HG02642 (cell line): ENCODE data around the gene F11R.
A peak's percentile ranks its signal among the peaks of the same experiment; 100 is the strongest.
"Not testable (repeated sequence)": the region's sequence is repeated elsewhere in the genome, so short reads cannot be mapped to it uniquely, and the experiment has no call there.

Source experiments
- ATAC-seq: cut with Tn5 transposase; IDR thresholded peaks from one replicate; pipeline ENCODE4 v1.9.1; 2021; ENCODE audit warnings: mild to moderate bottlenecking; ENCODE audit not compliant: unreplicated experiment, poor library complexity

The F11R gene

DNA sequence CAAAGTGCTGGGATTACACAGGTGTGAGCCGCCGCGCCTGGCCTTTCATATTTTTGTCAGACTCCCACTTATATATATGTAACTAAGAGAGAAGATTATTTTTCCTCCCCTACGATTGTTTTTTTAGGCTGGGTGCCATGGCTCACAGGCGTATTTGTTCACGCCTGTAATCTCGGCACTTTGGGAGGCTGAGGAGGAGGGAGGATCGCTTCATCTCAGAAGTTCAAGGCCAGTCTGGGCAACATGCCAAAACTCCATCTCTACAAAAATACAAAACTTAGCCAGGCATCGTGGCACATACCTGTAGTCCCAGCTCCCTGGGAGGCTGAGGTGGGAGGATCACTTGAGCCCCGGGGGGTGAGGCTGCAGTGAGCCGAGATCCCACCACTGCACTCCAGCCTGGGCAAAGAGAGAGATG is 42.4 kb downstream of the F11R start:
- ATAC-seq, result no peak

DNA sequence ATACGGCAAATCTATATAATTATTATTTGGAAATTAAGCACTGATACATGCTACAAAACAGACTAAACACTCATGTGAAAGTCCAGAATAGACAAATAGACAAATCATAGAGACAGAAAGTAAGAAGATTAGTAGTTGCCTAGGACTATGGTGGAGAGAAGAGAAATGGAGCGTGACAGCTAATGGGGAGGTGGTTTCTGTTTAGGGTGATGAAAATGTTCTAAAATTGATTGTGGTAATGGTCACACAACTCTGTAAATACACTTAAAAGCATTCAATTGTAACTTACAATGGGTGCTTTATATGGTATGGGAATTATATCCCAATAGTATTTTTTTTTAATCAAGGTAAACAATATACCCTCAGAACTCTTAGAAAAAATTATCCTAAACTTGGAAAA is 45.9 kb downstream of the F11R start:
- no peak for ATAC-seq

DNA sequence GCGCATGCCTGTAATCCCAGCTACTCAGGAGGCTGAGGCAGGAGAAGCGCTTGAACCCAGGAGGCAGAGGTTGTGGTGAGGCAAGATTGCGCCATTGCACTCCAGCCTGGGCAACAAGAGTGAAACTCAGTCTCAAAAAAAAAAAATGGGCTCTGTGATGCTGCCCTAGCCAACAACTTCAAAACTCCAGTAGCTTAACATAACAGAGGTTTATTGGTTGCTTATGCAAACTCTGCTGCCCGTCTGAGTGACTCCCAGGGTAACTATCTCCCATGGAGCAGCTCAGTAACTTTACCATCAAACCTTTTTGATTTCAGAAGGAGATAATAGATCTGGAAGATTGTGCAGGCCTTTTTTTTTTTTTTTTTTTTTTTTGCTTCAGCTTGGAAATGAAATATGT is 47.5 kb downstream of the F11R start:
- no peak for ATAC-seq

DNA sequence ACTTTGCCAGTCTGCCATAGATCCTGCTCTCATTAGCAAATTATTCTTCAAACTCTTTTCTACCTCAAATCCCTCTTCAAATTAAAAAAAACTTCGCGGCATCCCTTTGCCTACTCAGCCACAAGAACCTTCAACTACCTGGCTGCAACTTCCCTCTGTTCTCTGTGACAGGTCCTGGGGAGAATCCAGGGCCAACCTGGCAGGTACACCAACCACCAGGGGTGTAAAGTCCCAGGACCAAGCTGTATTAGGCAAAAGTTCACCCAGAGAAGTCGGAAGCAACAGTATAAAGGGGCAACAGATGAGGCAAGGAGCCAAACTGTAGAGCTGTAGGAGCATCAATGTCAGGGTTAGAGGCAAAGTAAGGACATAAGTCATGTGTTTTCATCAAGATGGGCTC is 48.0 kb downstream of the F11R start:
- ATAC-seq, result no peak

DNA sequence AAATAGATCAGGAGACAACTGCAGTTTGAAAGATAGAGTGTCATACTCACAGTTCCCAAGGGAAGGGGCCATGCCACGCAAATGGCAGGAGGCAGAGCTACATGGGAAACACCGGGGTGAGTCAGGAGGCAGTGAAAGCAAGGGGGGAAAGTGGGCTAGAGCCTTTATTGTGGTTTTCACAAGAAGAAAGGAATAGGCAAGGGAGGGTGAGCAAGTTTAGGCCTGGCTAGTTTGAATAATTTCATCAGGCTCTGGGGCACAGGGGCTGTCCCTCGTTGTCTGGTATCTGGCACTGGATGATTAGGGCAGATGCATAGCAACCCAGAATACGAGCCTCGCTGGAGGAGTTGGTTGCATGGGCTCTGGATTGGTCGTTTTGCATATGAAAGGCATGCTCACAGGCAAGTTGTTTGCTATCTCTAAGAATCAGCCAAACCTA is 49.3 kb downstream of the F11R start:
- ATAC-seq, result peak; percentile 44

DNA sequence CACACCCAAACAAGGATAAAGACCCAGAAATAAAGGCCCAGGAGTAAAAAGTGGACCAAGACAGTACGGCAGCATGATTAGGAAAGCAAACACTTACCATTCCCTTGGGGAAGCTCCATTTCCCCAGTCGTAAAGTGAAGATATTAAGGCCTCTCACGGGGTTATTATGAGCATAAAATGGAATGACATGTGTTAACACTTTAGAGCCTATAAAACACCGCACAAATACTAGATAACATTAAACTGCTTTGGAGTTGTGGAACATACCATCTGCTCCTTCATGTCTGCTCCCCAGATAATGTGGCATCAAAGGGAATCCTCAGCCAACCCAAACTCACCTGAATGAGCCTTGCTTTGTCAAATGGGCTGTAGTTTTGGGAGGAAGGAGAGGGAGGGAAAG is 57.4 kb downstream of the F11R start:
- no peak for ATAC-seq

DNA sequence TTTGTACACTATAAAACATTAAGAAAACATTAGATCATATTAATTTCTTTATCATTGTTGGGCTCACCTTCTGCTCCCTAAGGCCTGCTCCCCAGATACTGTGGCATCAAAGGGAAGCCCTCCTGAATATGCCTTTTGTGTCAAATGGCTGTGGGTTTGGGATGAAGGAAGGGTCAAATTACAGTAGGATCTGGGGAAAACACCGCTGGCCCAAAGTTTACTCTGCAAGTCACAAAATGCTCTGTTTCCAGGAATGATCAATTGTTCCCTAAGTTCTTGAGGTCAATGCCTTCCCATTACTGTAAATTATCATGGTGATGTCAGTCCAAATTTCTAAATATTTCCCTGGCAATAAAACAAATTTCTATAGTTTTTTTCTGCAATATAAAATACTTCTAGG is 59.5 kb downstream of the F11R start:
- no peak for ATAC-seq

DNA sequence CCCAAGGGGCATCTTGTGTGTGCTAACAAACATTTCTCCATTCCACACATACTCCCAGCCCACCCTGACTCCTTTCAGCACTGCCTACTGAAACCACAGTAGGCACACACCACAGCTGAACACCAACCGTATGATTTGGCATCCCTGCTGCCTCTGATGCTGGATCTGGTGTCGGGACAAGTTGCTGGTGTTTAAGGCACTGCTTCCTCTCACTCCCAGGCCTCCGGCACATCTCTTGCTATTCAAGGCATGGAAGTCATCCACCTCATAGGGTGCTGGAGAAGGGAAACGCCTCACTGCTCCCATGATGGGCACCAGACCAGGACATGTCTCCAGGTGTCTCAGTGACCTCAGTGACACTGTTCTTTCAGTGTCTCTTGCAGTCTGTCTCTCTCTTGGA is 64.0 kb downstream of the F11R start:
- no peak for ATAC-seq

DNA sequence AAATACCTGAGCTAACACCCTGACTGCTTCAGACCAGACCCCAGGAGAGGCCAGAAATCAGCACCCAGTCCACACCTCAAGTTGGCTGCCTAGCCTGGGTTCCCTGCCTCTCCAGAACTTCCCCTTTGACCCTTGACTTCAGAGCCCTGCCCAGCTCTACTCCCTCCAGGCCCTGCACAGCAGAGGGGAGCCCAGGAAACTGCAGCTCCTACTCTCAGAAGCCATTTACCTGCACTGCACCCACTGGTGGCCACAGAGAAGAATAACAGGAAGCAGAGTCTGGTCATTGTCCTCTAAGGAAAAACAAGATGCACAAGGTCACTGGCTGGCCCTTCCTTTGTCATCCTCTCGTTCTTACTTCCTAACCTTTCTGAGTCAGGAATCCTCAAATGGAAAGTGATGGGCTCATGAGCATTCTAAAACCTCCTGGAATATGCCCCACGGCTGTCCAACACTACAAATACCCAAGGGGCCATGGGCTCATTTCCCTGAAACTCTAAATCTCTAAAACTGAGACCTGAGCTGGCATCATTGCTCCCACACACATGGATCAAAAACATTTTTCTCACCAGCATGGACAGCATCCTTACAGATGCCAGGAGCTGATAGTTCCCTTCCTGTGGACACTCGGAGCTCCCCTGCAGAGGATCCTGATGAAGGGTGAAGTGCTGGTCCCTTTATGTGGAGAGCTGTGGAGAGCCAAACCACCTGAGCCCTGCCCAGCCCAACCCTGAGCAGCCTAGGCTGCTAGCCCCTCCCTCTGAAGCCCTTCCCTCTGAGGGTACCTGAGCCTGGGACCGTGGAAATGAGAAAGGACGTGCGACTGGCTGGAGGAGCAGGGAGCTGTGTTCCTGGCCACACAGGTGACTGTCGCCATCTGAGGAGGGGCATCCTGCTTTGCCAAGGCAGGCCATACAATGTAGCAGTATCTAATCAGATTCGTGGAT is 66.5 kb downstream of the F11R start, which contains the start of gene ITLN2:
Gene ITLN2, minus strand, starts transcription at position 652 of the 947 bp plus-strand sequence. Its CDS starts 68 bp downstream, at position 584.
- no peak for ATAC-seq

DNA sequence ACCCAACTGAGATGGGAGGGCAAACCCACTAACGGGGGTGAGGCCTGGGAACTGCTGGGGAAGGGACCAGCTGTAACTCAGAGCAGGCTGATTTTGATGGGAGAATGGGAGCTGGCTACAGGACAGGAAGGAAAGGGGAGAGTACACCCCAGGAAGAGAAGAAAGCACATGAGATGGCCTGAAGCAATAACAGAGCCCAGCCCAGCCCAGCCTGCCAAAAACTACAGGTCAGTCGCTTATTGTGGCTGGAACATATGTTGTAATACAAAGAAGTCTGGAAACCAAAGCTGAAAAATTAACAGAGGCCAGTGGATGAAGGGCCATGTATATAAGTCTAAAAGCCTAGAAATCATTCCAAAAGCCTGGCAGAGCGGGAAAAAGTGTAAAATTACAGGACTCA is 67.9 kb downstream of the F11R start:
- no peak for ATAC-seq

DNA sequence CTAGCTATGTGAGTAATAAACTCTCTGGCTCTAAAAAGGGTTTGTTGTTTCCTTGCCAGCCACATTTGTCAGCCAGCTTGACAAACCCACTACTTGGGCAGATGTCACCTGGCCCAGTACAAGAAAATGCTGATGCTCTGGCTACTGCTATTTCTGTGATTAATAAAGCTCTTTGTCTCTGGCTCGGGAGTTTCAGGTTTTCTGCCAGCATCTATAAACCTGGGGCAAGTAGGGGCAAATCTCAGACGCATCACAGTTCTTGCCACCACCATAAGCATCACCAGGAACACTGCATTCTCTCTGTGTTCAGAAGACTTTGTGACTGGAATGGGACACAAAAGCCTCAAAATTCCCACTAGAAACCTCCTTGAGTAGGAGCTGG is 68.8 kb downstream of the F11R start:
- no peak for ATAC-seq

DNA sequence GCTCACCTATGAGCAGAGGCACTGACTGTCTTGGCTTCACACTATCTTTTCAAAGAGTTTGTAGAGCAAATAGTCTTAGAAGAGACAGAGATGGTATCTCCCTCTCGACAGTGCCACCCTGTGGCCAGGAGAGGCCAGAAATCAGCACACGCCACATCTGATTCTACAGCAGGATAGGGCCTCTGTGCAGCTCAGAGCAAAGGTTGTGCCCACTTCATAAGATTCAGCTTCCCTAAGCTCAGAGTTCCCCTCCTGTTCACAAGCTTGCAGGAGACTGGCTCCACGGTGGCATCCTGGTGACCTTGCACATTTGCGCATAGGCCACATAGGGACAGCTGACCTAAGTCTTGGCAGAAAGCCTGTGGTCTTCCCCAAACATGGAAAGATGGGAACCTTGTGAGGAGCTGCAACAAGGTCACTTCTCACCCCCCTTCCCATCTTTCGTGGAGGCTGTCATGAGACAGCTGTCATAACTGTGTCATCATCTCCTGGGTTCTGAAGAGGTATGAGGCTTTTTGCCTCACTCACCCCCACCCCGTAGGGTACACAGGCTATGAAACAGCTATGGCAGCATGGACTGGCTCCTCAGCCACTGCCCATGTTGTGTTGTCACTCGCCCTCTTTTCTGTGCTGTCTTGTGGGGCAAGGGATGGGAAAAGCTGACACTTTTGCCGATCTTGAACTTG is 69.4 kb downstream of the F11R start:
- ATAC-seq, result peak; percentile 57

DNA sequence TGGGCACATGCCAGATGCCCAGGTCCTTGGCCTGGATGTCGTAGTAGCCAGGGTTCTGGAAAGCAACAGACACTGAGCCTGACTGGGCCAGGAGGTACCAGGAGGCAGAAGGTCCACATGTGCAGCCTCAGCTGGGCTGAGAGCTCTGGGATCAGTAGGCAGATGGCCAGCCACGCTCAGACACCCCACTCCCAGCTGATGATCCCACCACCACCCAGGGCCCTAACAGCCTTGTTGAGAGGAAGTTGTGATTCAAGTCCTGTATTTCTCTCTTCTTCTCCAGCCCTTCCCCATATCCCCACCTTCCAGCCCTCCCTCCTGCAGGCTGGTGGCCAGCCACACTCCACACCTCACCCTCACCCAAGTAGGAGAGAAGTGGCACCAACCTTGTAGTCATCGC is 70.3 kb downstream of the F11R start:
- ATAC-seq, result no peak

DNA sequence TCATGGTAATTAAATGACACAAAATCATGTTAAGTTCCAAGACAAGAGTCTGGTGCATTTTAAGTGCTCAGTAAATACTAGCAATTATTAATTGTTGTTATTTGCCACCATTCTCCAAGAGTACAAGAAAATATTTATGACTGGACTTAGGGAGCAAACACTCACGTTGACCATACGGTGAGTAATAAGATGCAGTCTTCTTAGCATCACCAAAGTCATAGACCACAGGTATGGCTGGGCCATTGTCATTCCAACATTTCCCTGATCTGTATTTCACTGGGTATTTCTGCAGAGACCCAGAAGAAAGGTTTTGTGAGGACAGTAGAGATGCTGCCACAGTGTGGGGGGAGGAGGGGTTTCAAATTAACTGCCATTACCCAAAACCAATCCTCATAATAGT is 71.1 kb downstream of the F11R start:
- no peak for ATAC-seq

DNA sequence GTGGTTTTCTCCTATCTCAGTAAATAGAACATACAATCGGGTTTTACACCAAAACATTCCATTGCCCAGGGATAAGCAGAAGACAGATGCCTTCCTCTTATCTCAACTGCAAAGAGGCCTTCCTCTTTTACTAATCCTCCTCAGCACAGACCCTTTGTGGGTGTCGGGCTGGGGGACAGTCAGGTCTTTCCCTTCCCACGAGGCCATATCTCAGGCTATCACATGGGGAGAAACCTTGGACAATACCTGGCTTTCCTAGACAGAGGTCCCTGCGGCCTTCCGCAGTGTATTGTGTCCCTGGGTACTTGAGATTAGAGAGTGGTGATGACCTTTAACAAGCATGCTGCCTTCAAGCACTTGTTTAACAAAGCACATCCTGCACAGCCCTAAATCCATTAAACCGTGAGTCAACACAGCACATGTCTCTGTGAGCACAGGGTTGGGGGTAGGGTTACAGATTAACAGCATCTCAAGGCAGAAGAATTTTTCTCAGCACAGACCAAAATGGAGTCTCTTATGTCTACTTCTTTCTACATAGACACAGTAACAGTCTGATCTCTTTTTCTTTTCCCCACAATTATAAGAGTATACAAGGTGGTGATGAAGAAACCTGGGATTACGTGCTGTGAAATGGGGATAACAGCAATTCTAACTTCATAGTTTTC is 71.6 kb downstream of the F11R start:
- ATAC-seq, result not testable (repeated sequence)

DNA sequence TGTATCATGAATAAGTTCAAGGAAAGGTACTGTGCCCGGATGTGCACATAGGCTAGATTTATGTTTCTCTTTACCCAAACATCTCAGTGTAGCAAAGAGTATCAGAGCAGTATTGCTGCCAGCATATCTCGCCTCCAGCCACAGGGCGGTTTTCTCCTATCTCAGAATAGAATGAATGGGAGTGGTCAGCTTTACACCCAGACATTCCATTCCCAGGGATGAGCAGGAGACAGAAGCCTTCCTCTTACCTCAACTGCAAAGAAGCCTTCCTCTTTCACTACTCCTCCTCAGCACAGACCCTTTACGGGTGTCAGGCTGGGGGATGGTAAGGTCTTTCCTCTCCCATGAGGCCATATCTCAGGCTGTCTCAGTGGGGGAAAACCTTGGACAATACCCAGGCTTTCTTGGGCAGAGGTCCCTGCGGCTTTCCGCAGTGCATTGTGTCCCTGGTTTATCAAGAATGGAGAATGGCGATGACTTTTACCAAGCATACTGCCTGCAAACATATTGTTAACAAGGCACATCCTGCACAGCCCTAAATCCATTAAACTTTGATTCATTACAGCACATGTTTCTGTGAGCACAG is 73.7 kb downstream of the F11R start:
- not testable (repeated sequence) for ATAC-seq

DNA sequence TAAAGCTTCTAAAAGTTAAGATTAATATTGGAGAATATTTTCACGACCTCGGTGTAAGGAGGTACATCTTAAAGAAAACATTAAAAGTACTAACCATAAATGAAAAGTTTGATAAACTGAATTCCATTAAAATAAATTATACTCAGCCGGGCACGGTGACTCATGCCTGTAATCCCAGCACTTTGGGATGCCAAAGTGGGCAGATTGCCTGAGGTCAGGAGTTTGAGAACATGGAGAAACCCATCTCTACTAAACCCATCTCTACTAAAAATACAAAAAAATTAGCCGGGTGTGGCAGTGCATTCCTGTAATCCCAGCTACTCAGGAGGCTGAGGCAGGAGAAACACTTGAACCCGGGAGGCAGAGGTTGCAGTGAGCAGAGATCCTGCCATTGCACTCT is 75.1 kb downstream of the F11R start:
- not testable (repeated sequence) for ATAC-seq
